Liver (tissue), 9 donors: ENCODE results near the gene GCN1. TPM values are rescaled to one million over a fixed set of nuclear protein-coding genes. Genes with fewer than 3 reads are reported as not detected.
A peak's percentile ranks its signal among the peaks of the same experiment; 100 is the strongest.
"Not testable (repeated sequence)": the region's sequence is repeated elsewhere in the genome, so short reads cannot be mapped to it uniquely, and the experiment has no call there.

Source experiments
- DNase-seq: peaks from one replicate; pipeline ENCODE4 v3.0.0-alpha.2; 2017; ENCODE audit warnings: low spot score
- H3K27ac ChIP-seq, 2 donors: one replicate each; pipeline ENCODE4 v1.7.0; 2013; ENCODE audit warnings: inconsistent platforms in 2 of 2, low read length in 2 of 2, control low read depth in 1 of 2, low read depth in 1 of 2, mild to moderate bottlenecking in 1 of 2
- H3K27me3 ChIP-seq, 4 donors: one replicate each; pipeline versions ENCODE4 v1.6.1 to v1.7.0; 2013; ENCODE audit warnings: low read length in 3 of 4, inconsistent platforms in 1 of 4, mild to moderate bottlenecking in 1 of 4, moderate library complexity in 1 of 4; ENCODE audit not compliant: control insufficient read depth in 4 of 4, insufficient read depth in 4 of 4
- H3K36me3 ChIP-seq, 4 donors: one replicate each; pipeline versions ENCODE4 v1.6.1 to v1.7.0; 2013; ENCODE audit warnings: low read length in 3 of 4, mild to moderate bottlenecking in 3 of 4, low read depth in 1 of 4, moderate library complexity in 1 of 4; ENCODE audit not compliant: control insufficient read depth in 4 of 4, insufficient read depth in 3 of 4
- H3K4me1 ChIP-seq, 4 donors: one replicate each; pipeline versions ENCODE4 v1.6.1 to v1.7.0; 2013; ENCODE audit warnings: low read length in 3 of 4, mild to moderate bottlenecking in 3 of 4, moderate library complexity in 1 of 4; ENCODE audit not compliant: control insufficient read depth in 4 of 4, insufficient read depth in 4 of 4
- H3K4me3 ChIP-seq, 3 donors: one replicate each; pipeline versions ENCODE4 v1.6.1 to v1.7.0; 2013; ENCODE audit warnings: low read length in 3 of 3, control low read depth in 1 of 3, low read depth in 1 of 3, mild to moderate bottlenecking in 1 of 3
- H3K9ac ChIP-seq, 2 donors: one replicate each; pipeline ENCODE4 v1.7.0; 2013; ENCODE audit warnings: low read length in 2 of 2, mild to moderate bottlenecking in 2 of 2, moderate library complexity in 2 of 2, control low read depth in 1 of 2, low read depth in 1 of 2
- H3K9me3 ChIP-seq, 4 donors: one replicate each; pipeline versions ENCODE4 v1.6.1 to v1.7.0; 2013; ENCODE audit warnings: low read length in 3 of 4; ENCODE audit not compliant: control insufficient read depth in 4 of 4
- FOXA1 ChIP-seq: IDR thresholded peaks from 2 replicates; pipeline ENCODE4 v1.6.1; 2016; ENCODE audit warnings: antibody characterized with exemption
- FOXA2 ChIP-seq: IDR thresholded peaks from 2 replicates; pipeline ENCODE4 v1.6.1; 2016; ENCODE audit warnings: antibody characterized with exemption
- GABPA ChIP-seq, 2 donors: IDR thresholded peaks in 1 of 2; conservative IDR thresholded peaks in 1 of 2; 2 replicates each; pipeline ENCODE4 v1.6.1; 2016; ENCODE audit warnings: antibody characterized with exemption in 2 of 2, mild to moderate bottlenecking in 1 of 2, moderate library complexity in 1 of 2
- HNF4A ChIP-seq, 2 donors: conservative IDR thresholded peaks; 2 replicates each; pipeline ENCODE4 v1.6.1; 2016; ENCODE audit warnings: antibody characterized with exemption in 2 of 2, mild to moderate bottlenecking in 2 of 2
- HNF4G ChIP-seq: IDR thresholded peaks from 2 replicates; pipeline ENCODE4 v1.6.1; 2016; ENCODE audit warnings: antibody characterized with exemption
- JUND ChIP-seq, 2 donors: IDR thresholded peaks; 2 replicates each; pipeline ENCODE4 v1.6.1; 2016; ENCODE audit warnings: antibody characterized with exemption in 2 of 2
- MAX ChIP-seq: IDR thresholded peaks from 2 replicates; pipeline ENCODE4 v1.6.1; 2016; ENCODE audit warnings: antibody characterized with exemption
- REST ChIP-seq: IDR thresholded peaks from 2 replicates; pipeline ENCODE4 v1.6.1; 2016; ENCODE audit warnings: antibody characterized with exemption, mild to moderate bottlenecking
- RXRA ChIP-seq, 2 donors: IDR thresholded peaks; 2 replicates each; pipeline ENCODE4 v1.6.1; 2017 to 2018; ENCODE audit warnings: antibody characterized with exemption in 2 of 2, mild to moderate bottlenecking in 1 of 2
- SP1 ChIP-seq: IDR thresholded peaks from 2 replicates; pipeline ENCODE4 v1.6.1; 2018; ENCODE audit warnings: antibody characterized with exemption, mild to moderate bottlenecking
- YY1 ChIP-seq: IDR thresholded peaks from 2 replicates; pipeline ENCODE4 v1.6.1; 2016; ENCODE audit warnings: antibody characterized with exemption, mild to moderate bottlenecking
- ZBTB33 ChIP-seq: IDR thresholded peaks from 2 replicates; pipeline ENCODE4 v1.6.1; 2016; ENCODE audit warnings: antibody characterized with exemption
- WGBS: extraction: QIAGEN DNeasy Blood & Tissue Kit; methylation state at CpG from one replicate; pipeline ENCODE4 v1.1.7; 2013; 5-methylcytosine and 5-hydroxymethylcytosine counted together
- polyA plus RNA-seq, 2 donors: library from polyadenylated mRNA; stranded (reverse) in 1 of 2; unstranded in 1 of 2; fragments of 200-250 nt in 1 of 2; fragments of >200 nt in 1 of 2; fragmentation: Nextera tagmentation in 1 of 2; extraction: Ambion mirVana in 1 of 2; gene quantifications; one replicate each; pipeline versions ENCODE4 v1.2.1 to v1.2.3, GENCODE V29; 2013 to 2015
- total RNA-seq, 2 donors: library from RNA; depleted of rRNA; stranded (reverse); fragments of >200 nt; gene quantifications; one replicate each; pipeline ENCODE4 v1.2.3, GENCODE V29; 2014
- donor health status: healthy.
- donor health status: healthy.
- donor health status: healthy.
- donor health status: healthy.
- donor health status: healthy.

The GCN1 gene
- total and polyA plus RNA-seq, 4 donors: 7.3 to 78.6 (median 25.8) TPM

GRCh38 chr12:120209851-120210250 is 15.3 kb upstream of the GCN1 start (continued):
- no peak for TF ChIP-seq ZBTB33
- no peak for TF ChIP-seq JUND (IDR thresholded peaks at IDR 0.05)
- no peak for TF ChIP-seq FOXA1
- no peak for TF ChIP-seq MAX
- no peak for TF ChIP-seq HNF4G
- TF ChIP-seq RXRA (IDR thresholded peaks at IDR 0.05): no peak

GRCh38 chr12:120207227-120207626 is 12.7 kb upstream of the GCN1 start:
- Histone ChIP-seq H3K27me3 (no peaks in the 10 kb centered on the region), H3K9ac (no peak overlapping the region), H3K27ac (no peak overlapping the region), H3K36me3 (peaks cover 5 to 24% (median 13%) of the 10 kb centered on the region in 4 donors), H3K4me1 (peaks cover 0 to 9% (median 7%) of the 10 kb centered on the region in 4 donors), H3K9me3 (no peaks in the 10 kb centered on the region), H3K4me3 (no peak overlapping the region)
- 72% methylated on average over 13 of the region's 13 CpGs for WGBS
- no peak for DNase-seq
- no peak for TF ChIP-seq FOXA2
- peak; percentile 23 for TF ChIP-seq YY1
- TF ChIP-seq FOXA1: no peak
- peak; percentile 64 for TF ChIP-seq HNF4G
- peak; percentile 54 for TF ChIP-seq SP1
- TF ChIP-seq ZBTB33: no peak
- no peak for TF ChIP-seq GABPA (IDR thresholded peaks at IDR 0.05 in 1 of 2, conservative IDR thresholded peaks at IDR 0.05 in 1 of 2)
- peak; percentile 62 to 78 for TF ChIP-seq HNF4A (conservative IDR thresholded peaks at IDR 0.05)
- no peak for TF ChIP-seq MAX

GRCh38 chr12:120206781-120207180 is 12.3 kb upstream of the GCN1 start:
- H3K27me3 ChIP-seq, H3K9me3 ChIP-seq, H3K4me3 ChIP-seq, H3K27ac ChIP-seq, DNase-seq, H3K9ac ChIP-seq: not testable (repeated sequence)
- Histone ChIP-seq H3K4me1 (peaks cover 0 to 12% (median 10%) of the 10 kb centered on the region in 4 donors), H3K36me3 (peaks cover 3 to 19% (median 10%) of the 10 kb centered on the region in 4 donors)
- WGBS: 98% methylated on average over 5 of the region's 5 CpGs

- TF ChIP-seq MAX: no peak
- no peak for TF ChIP-seq YY1
- no peak for TF ChIP-seq RXRA (IDR thresholded peaks at IDR 0.05)
- TF ChIP-seq HNF4G: no peak
- no peak for TF ChIP-seq FOXA2
- TF ChIP-seq SP1: no peak
- no peak for TF ChIP-seq REST
- H3K27ac ChIP-seq: no peak overlapping the region
- H3K9me3 ChIP-seq: no peaks in the 10 kb centered on the region
- no peak overlapping the region for H3K4me3 ChIP-seq
- H3K27me3 ChIP-seq: no peaks in the 10 kb centered on the region
- WGBS: 98% methylated on average over 10 of the region's 10 CpGs
- H3K36me3 ChIP-seq: peaks cover 3 to 14% (median 7%) of the 10 kb centered on the region in 4 donors
- no peak for DNase-seq
- no peak overlapping the region for H3K9ac ChIP-seq
- peaks cover 0 to 12% (median 10%) of the 10 kb centered on the region in 4 donors for H3K4me1 ChIP-seq
These were observed 11.7 kb upstream of the GCN1 start for GRCh38 chr12:120206228-120206627.
